Measurements from ENCODE around the gene ISLR.

- TF ChIP-seq CTCF (IDR thresholded peaks at IDR 0.05) (no peak), POLR2A (IDR thresholded peaks at IDR 0.05) (no peak)
Measured at GRCh38 chr15:74225928-74226327, 52.4 kb downstream of the ISLR start.
